Measurements from ENCODE around the gene AGRP. TPM values are rescaled to one million over a fixed set of nuclear protein-coding genes. Genes with fewer than 3 reads are reported as not detected.

The AGRP gene
- not detected in 5 replicates for total RNA-seq (2022; extraction: Qiagen RNA extraction; ENCODE audit: low read depth)

GRCh38 chr16:67483150-67483549, at the start of gene AGRP:
Gene AGRP, minus strand, starts transcription at chr16:67483547. Its CDS starts 149 bp downstream, at chr16:67483398.

GRCh38 chr16:67528222-67528869, 45.0 kb upstream of the AGRP start, which contains the start of gene RIPOR1:
Gene RIPOR1, plus strand, starts transcription at chr16:67528829. Its CDS starts 9,618 bp downstream, at chr16:67538447.

GRCh38 chr16:67480833-67481560, 2.4 kb downstream of the AGRP start, which contains the start of gene ATP6V0D1:
Gene ATP6V0D1, minus strand, starts transcription at chr16:67481157. Its CDS starts 71 bp downstream, at chr16:67481086.

Other genes with a start within 250 kb of the AGRP start
- 47.9 to 66.5 TPM (median 61.3 TPM) in 5 replicates for gene FHOD1, start 236.1 kb downstream of the AGRP start, total RNA-seq (2022; extraction: Qiagen RNA extraction; ENCODE audit: low read depth)
- gene SLC9A5, start 234.6 kb downstream of the AGRP start, total RNA-seq (2022; extraction: Qiagen RNA extraction; ENCODE audit: low read depth): 1.4 to 1.7 TPM (median 1.6 TPM) in 5 replicates
- 11.0 to 14.2 TPM (median 12.3 TPM) in 5 replicates for gene PLEKHG4, start 204.0 kb downstream of the AGRP start, total RNA-seq (2022; extraction: Qiagen RNA extraction; ENCODE audit: low read depth)
- gene KCTD19, start 156.8 kb downstream of the AGRP start, total RNA-seq (2022; extraction: Qiagen RNA extraction; ENCODE audit: low read depth): 0.14 to 0.79 TPM (median 0.43 TPM) in 5 replicates
- 0.21 to 0.35 TPM (median 0.21 TPM) in 3 of 5 replicates, not detected in the others for gene LRRC36, start 156.7 kb downstream of the AGRP start, total RNA-seq (2022; extraction: Qiagen RNA extraction; ENCODE audit: low read depth)
- 8.6 to 14.2 TPM (median 12.1 TPM) in 5 replicates for gene TPPP3, start 90.0 kb downstream of the AGRP start, total RNA-seq (2022; extraction: Qiagen RNA extraction; ENCODE audit: low read depth)
- gene ZDHHC1, start 67.1 kb downstream of the AGRP start, total RNA-seq (2022; extraction: Qiagen RNA extraction; ENCODE audit: low read depth): 4.6 to 7.2 TPM (median 6.5 TPM) in 5 replicates
- gene HSD11B2, start 52.4 kb downstream of the AGRP start, total RNA-seq (2022; extraction: Qiagen RNA extraction; ENCODE audit: low read depth): 1.3 to 2.1 TPM (median 1.5 TPM) in 5 replicates
- 100 to 117 TPM (median 107 TPM) in 5 replicates for gene ATP6V0D1, start 2.4 kb downstream of the AGRP start, total RNA-seq (2022; extraction: Qiagen RNA extraction; ENCODE audit: low read depth)
- 36.1 to 45.7 TPM (median 40.3 TPM) in 5 replicates for gene RIPOR1, start 45.3 kb upstream of the AGRP start, total RNA-seq (2022; extraction: Qiagen RNA extraction; ENCODE audit: low read depth)
- gene CTCF, start 79.0 kb upstream of the AGRP start, total RNA-seq (2022; extraction: Qiagen RNA extraction; ENCODE audit: low read depth): 33.9 to 35.7 TPM (median 34.2 TPM) in 5 replicates
- gene CARMIL2, start 161.6 kb upstream of the AGRP start, total RNA-seq (2022; extraction: Qiagen RNA extraction; ENCODE audit: low read depth): 1.3 to 2.1 TPM (median 1.7 TPM) in 5 replicates
- gene ACD, start 176.7 kb upstream of the AGRP start, total RNA-seq (2022; extraction: Qiagen RNA extraction; ENCODE audit: low read depth): 31.1 to 35.3 TPM (median 34.4 TPM) in 5 replicates
- 1.5 to 2.6 TPM (median 2.3 TPM) in 5 replicates for gene PARD6A, start 177.4 kb upstream of the AGRP start, total RNA-seq (2022; extraction: Qiagen RNA extraction; ENCODE audit: low read depth)
- 7.7 to 12.2 TPM (median 11.1 TPM) in 5 replicates for gene ENKD1, start 183.2 kb upstream of the AGRP start, total RNA-seq (2022; extraction: Qiagen RNA extraction; ENCODE audit: low read depth)
- 0.12 to 0.14 TPM in 2 of 5 replicates, not detected in the others for gene C16orf86, start 183.3 kb upstream of the AGRP start, total RNA-seq (2022; extraction: Qiagen RNA extraction; ENCODE audit: low read depth)
- 16.0 to 18.1 TPM (median 16.9 TPM) in 5 replicates for gene GFOD2, start 235.8 kb upstream of the AGRP start, total RNA-seq (2022; extraction: Qiagen RNA extraction; ENCODE audit: low read depth)

All from A549 treated with GW870086 at 1 μM for 4 hours (cell line).